ENCODE measurements around the gene CLRN1.
"Not testable (repeated sequence)": the region's sequence is repeated elsewhere in the genome, so short reads cannot be mapped to it uniquely, and the experiment has no call there.

Gene CLRN1

GRCh38 chr3:150972366-150973071 is at the start of gene CLRN1:
Gene CLRN1 (minus strand): TSS chr3:150972727. CDS start chr3:150972708, 19 bp downstream.
- no peak for ATAC-seq

- ATAC-seq: no peak
Measured at GRCh38 chr3:151016478-151016795, 43.9 kb upstream of the CLRN1 start.

- ATAC-seq: no peak
Measured at GRCh38 chr3:151015767-151016477, 43.4 kb upstream of the CLRN1 start.

- no peak for ATAC-seq
Measured at GRCh38 chr3:151015181-151015580, 42.7 kb upstream of the CLRN1 start.

GRCh38 chr3:151014501-151015018 is 42.0 kb upstream of the CLRN1 start:
- no peak for ATAC-seq

GRCh38 chr3:151012753-151013152 is 40.2 kb upstream of the CLRN1 start:
- no peak for ATAC-seq

GRCh38 chr3:151011427-151011826 is 38.9 kb upstream of the CLRN1 start:
- ATAC-seq: no peak

- ATAC-seq: no peak
Measured at GRCh38 chr3:151009981-151010380, 37.5 kb upstream of the CLRN1 start.

GRCh38 chr3:151009430-151009829 is 36.9 kb upstream of the CLRN1 start:
- ATAC-seq: no peak

GRCh38 chr3:151008699-151009098 is 36.2 kb upstream of the CLRN1 start:
- no peak for ATAC-seq

GRCh38 chr3:151003768-151004134 is 31.2 kb upstream of the CLRN1 start:
- ATAC-seq: no peak

GRCh38 chr3:151003029-151003767 is 30.7 kb upstream of the CLRN1 start:
- no peak for ATAC-seq

GRCh38 chr3:151002003-151002981 is 29.8 kb upstream of the CLRN1 start:
- ATAC-seq: no peak

- no peak for ATAC-seq
Measured at GRCh38 chr3:150998996-150999395, 26.5 kb upstream of the CLRN1 start.

GRCh38 chr3:150996731-150997130 is 24.2 kb upstream of the CLRN1 start:
- ATAC-seq: no peak

GRCh38 chr3:150995510-150995909 is 23.0 kb upstream of the CLRN1 start:
- no peak for ATAC-seq

GRCh38 chr3:150989208-150989607 is 16.7 kb upstream of the CLRN1 start:
- ATAC-seq: no peak

- not testable (repeated sequence) for ATAC-seq
Measured at GRCh38 chr3:150988395-150988794, 15.9 kb upstream of the CLRN1 start.

- ATAC-seq: no peak
Measured at GRCh38 chr3:150985711-150986110, 13.2 kb upstream of the CLRN1 start.

- no peak for ATAC-seq
Measured at GRCh38 chr3:150984066-150984465, 11.5 kb upstream of the CLRN1 start.

GRCh38 chr3:150978566-150979148 is 6.1 kb upstream of the CLRN1 start:
- no peak for ATAC-seq

GRCh38 chr3:150975992-150976368 is 3.5 kb upstream of the CLRN1 start:
- ATAC-seq: no peak

Data from activated CD4-positive, CD25-positive, alpha-beta regulatory T cell treated with anti-CD3 and anti-CD28 coated beads, Interleukin-2, amount 50 U/mL, for 24 hours (primary cell).